HepG2 (cell line): Measurements from ENCODE around the gene GSK3B.

Source experiments
- ATF7 ChIP-seq, 2 experiments: fragments of 450-650 bp in 1 of 2; sonication (generic) in 1 of 2; formaldehyde crosslinking in 1 of 2; IDR thresholded peaks; 2 replicates each; pipeline versions ENCODE4 v1.4.0 to v1.6.1; 2016 to 2020; ENCODE audit warnings: antibody characterized with exemption in 1 of 2, mild to moderate bottlenecking in 1 of 2, missing genetic modification reagents in 1 of 2
- ZFP90 ChIP-seq: sonication (generic); formaldehyde crosslinking; IDR thresholded peaks from 2 replicates; pipeline ENCODE4 v1.8.0; 2022; ENCODE audit warnings: missing genetic modification reagents, mild to moderate bottlenecking, inconsistent platforms, borderline replicate concordance
- ZNF687 ChIP-seq: sonication (generic); formaldehyde crosslinking; IDR thresholded peaks from 2 replicates; pipeline ENCODE4 v1.5.1; 2020; ENCODE audit warnings: mild to moderate bottlenecking, missing genetic modification reagents, moderate library complexity
- TF ChIP-seq, protein P1 (sequence below), 2 experiments: IDR thresholded peaks; 2 replicates each; pipeline ENCODE4 v1.6.1; 2011 to 2012; ENCODE audit warnings: low read length in 2 of 2, borderline replicate concordance in 1 of 2, low read depth in 1 of 2, mild to moderate bottlenecking in 1 of 2, moderate library complexity in 1 of 2

- TF ChIP-seq ATF7 (IDR thresholded peaks at IDR 0.05) (no peak), ATF7 (CRISPR knock-in tag; IDR thresholded peaks at IDR 0.05) (no peak), ZNF687 (no peak), ZFP90 (CRISPR knock-in tag) (no peak)
- TF ChIP-seq, protein P1, sequence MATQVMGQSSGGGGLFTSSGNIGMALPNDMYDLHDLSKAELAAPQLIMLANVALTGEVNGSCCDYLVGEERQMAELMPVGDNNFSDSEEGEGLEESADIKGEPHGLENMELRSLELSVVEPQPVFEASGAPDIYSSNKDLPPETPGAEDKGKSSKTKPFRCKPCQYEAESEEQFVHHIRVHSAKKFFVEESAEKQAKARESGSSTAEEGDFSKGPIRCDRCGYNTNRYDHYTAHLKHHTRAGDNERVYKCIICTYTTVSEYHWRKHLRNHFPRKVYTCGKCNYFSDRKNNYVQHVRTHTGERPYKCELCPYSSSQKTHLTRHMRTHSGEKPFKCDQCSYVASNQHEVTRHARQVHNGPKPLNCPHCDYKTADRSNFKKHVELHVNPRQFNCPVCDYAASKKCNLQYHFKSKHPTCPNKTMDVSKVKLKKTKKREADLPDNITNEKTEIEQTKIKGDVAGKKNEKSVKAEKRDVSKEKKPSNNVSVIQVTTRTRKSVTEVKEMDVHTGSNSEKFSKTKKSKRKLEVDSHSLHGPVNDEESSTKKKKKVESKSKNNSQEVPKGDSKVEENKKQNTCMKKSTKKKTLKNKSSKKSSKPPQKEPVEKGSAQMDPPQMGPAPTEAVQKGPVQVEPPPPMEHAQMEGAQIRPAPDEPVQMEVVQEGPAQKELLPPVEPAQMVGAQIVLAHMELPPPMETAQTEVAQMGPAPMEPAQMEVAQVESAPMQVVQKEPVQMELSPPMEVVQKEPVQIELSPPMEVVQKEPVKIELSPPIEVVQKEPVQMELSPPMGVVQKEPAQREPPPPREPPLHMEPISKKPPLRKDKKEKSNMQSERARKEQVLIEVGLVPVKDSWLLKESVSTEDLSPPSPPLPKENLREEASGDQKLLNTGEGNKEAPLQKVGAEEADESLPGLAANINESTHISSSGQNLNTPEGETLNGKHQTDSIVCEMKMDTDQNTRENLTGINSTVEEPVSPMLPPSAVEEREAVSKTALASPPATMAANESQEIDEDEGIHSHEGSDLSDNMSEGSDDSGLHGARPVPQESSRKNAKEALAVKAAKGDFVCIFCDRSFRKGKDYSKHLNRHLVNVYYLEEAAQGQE (IDR thresholded peaks at IDR 0.05; ENCODE audit: borderline replicate concordance in 1 of 2, low read depth in 1 of 2, low read length in 2 of 2), result no peak
These were observed 1.8 kb downstream of the GSK3B start for GRCh38 chr3:120092474-120092873.
